Body of pancreas (tissue), 4 donors: ENCODE measurements around the gene NUP62CL.

Experiments used
- CTCF ChIP-seq, 7 experiments: fragments of 450-650 bp in 4 of 7; fragments of 200-600 bp in 3 of 7; sonication (generic) in 3 of 7; IDR thresholded peaks; one replicate each; pipeline ENCODE4 v1.5.1; 2016 to 2019; ENCODE audit warnings: antibody characterized with exemption in 7 of 7
- POLR2A ChIP-seq, 3 donors: fragments of 450-650 bp; IDR thresholded peaks; one replicate each; pipeline ENCODE4 v1.6.1; 2016; ENCODE audit warnings: antibody characterized with exemption in 3 of 3, mild to moderate bottlenecking in 2 of 3

- TF ChIP-seq CTCF (IDR thresholded peaks at IDR 0.05) (no peak), POLR2A (IDR thresholded peaks at IDR 0.05) (no peak)
Measured at GRCh38 chrX:107168712-107169111, 37.5 kb downstream of the NUP62CL start.
